Breast epithelium (tissue), 4 donors: ENCODE measurements around the gene MAP4K1. TPM values are rescaled to one million over a fixed set of nuclear protein-coding genes. Genes with fewer than 3 reads are reported as not detected.

Experiments used
- DNase-seq, 2 donors: peaks; one replicate each; pipeline ENCODE4 v3.0.0-alpha.2; 2019; ENCODE audit warnings: low spot score in 2 of 2
- H3K27ac ChIP-seq, 2 donors: fragments of 200-600 bp; sonication (generic) in 1 of 2; one replicate each; pipeline ENCODE4 v1.5.1; 2016 to 2019; ENCODE audit warnings: mild to moderate bottlenecking in 1 of 2
- H3K27me3 ChIP-seq, 2 donors: fragments of 200-600 bp; sonication (generic) in 1 of 2; one replicate each; pipeline versions ENCODE4 v1.5.1 to v1.6.0; 2017 to 2019; ENCODE audit warnings: control low read depth in 1 of 2, mild to moderate bottlenecking in 1 of 2
- H3K36me3 ChIP-seq: fragments of 200-600 bp; one replicate; pipeline ENCODE4 v1.5.1; 2019
- H3K4me1 ChIP-seq, 2 donors: fragments of 200-600 bp; sonication (generic); one replicate each; pipeline ENCODE4 v1.5.1; 2016 to 2019; ENCODE audit warnings: control low read depth in 1 of 2
- H3K4me3 ChIP-seq, 3 donors: fragments of 200-600 bp; sonication (generic); 1 replicate in 2 of 3; 2 replicates in 1 of 3; pipeline ENCODE4 v1.5.1; 2016 to 2019; ENCODE audit warnings: mild to moderate bottlenecking in 3 of 3, moderate library complexity in 2 of 3
- H3K9me3 ChIP-seq, 2 donors: fragments of 200-600 bp; sonication (generic) in 1 of 2; one replicate each; pipeline ENCODE4 v1.5.1; 2016 to 2019; ENCODE audit warnings: control low read depth in 1 of 2
- POLR2A ChIP-seq: fragments of 450-650 bp; IDR thresholded peaks from one replicate; pipeline ENCODE4 v1.6.1; 2016; ENCODE audit warnings: antibody characterized with exemption, mild to moderate bottlenecking, moderate library complexity
- POLR2AphosphoS5 ChIP-seq, 3 donors: sonication (generic); formaldehyde crosslinking; IDR thresholded peaks; one replicate each; pipeline ENCODE4 v1.6.1; 2017; ENCODE audit warnings: antibody characterized with exemption in 3 of 3
- intact Hi-C: fragments of 100-400 bp; cut with DNase I; formaldehyde crosslinking; loops from one replicate; pipeline ENCODE4 v1.15.1; 2023; ENCODE audit warnings: low total_unique reads
- total RNA-seq, 3 donors: library from RNA; depleted of rRNA; stranded (reverse); fragments of >200 nt; gene quantifications; one replicate each; pipeline ENCODE4 v1.1.0, GENCODE V29; 2016
- TF ChIP-seq, protein P1 (sequence below), 3 donors: fragments of 450-650 bp; IDR thresholded peaks; one replicate each; pipeline ENCODE4 v1.5.1; 2016 to 2017; ENCODE audit warnings: antibody characterized with exemption in 3 of 3, mild to moderate bottlenecking in 3 of 3, moderate library complexity in 3 of 3

The MAP4K1 gene
- total RNA-seq, 3 donors from 2014 or later = 2.5 to 9.3 (median 3.6) TPM

DNA sequence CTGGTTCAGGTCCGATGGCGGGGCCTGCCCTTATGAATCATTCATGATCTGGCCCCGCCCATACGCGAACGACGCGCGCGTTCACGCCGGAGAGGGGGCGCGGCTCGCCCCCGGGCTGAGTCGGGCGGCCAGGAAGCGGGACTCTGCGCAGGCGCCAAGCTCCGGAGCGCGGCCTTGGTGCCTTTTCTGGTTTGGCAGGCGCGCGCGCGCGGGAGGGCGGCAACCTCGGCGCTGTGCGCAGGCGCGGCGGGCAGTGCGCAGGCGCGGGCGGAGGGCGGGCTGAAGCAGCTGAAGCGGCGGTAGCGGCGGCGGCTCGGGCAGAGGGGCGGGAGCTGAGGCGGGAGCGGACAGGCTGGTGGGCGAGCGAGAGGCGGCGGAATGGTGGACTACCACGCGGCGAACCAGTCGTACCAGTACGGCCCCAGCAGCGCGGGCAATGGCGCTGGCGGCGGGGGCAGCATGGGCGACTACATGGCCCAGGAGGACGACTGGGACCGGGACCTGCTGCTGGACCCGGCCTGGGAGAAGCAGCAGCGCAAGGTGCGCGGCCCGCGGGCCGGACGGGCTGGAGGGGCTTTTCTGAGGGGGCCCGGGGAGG lies 29.7 kb upstream of the MAP4K1 start, which contains the start of gene ACTN4:
TSS of gene ACTN4 (plus strand) at position 282 of the 598 bp plus-strand sequence. CDS start at position 379, 97 bp downstream.
- Histone ChIP-seq H3K36me3 (no peaks in the 10 kb centered on the region), H3K27me3 (no peaks in the 10 kb centered on the region), H3K9me3 (no peaks in the 10 kb centered on the region), H3K27ac (peak within 1 kb of the TSS; percentile 98 to 99), H3K4me1 (peaks cover 2 to 24% of the 10 kb centered on the region in 2 donors), H3K4me3 (peak within 1 kb of the TSS; percentile 95 to 100 (median 95))
- peak; percentile 98 to 99 for DNase-seq
- TF ChIP-seq, protein P1, sequence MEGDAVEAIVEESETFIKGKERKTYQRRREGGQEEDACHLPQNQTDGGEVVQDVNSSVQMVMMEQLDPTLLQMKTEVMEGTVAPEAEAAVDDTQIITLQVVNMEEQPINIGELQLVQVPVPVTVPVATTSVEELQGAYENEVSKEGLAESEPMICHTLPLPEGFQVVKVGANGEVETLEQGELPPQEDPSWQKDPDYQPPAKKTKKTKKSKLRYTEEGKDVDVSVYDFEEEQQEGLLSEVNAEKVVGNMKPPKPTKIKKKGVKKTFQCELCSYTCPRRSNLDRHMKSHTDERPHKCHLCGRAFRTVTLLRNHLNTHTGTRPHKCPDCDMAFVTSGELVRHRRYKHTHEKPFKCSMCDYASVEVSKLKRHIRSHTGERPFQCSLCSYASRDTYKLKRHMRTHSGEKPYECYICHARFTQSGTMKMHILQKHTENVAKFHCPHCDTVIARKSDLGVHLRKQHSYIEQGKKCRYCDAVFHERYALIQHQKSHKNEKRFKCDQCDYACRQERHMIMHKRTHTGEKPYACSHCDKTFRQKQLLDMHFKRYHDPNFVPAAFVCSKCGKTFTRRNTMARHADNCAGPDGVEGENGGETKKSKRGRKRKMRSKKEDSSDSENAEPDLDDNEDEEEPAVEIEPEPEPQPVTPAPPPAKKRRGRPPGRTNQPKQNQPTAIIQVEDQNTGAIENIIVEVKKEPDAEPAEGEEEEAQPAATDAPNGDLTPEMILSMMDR (IDR thresholded peaks at IDR 0.05) = no peak
- TF ChIP-seq POLR2AphosphoS5 (IDR thresholded peaks at IDR 0.05) (peak; percentile 88 to 98 (median 89)), POLR2A (peak; percentile 96)
- intact Hi-C loops = loop anchor here (5.0 kb wide), 1 partner anchor 200 kb away; the partner anchor contains the start of gene HNRNPL

DNA sequence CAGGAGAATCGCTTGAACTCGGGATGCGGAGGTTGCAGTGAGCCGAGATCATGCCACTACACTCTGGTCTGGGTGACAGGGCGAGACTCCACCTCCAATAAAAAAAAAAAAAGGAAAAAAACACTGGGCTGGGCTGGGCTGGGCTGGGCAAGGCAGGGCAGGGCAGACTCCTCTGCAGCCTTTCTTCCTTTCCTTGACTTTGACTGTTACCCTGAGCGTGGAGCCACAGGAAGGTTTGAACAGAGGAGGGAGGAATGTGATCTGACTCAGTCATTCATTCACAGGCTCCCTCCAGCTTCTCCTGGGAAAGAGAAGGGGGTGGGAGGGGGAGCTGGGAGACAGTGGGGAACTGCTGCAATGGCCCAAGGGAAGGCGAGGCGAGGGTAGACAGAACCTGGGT lies 27.0 kb upstream of the MAP4K1 start:
- no peak for TF ChIP-seq POLR2AphosphoS5 (IDR thresholded peaks at IDR 0.05)
- TF ChIP-seq, protein P1 (IDR thresholded peaks at IDR 0.05) = no peak
- no peak for TF ChIP-seq POLR2A
- Histone ChIP-seq H3K4me1 (peaks cover 0 to 5% of the 10 kb centered on the region in 2 donors), H3K36me3 (no peaks in the 10 kb centered on the region), H3K27ac (no peak overlapping the region), H3K4me3 (no peak overlapping the region), H3K27me3 (no peaks in the 10 kb centered on the region), H3K9me3 (no peaks in the 10 kb centered on the region)
- DNase-seq = no peak
- intact Hi-C loops = loop anchor here (5.0 kb wide), 1 partner anchor 203 kb away; the partner anchor contains the start of gene HNRNPL

DNA sequence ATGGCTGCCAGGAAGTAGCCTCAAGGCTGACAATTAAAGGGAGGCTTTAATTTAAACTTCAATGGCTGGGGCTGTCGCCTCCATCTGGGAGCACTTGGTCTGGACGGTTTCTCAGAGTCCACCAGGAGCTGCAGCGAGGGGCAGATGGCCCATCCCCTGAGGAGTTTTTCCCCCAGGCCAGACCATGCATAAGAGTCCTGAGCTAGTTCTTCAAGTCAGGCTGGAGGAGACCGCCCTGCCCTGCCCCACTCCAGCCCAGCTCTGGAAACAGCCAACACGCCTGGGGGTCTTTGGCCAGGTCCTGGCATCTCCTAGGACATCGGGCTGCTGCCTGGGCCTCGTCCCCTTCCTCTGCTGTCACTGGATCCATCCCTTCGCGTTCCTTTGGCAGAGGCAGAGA lies 24.4 kb upstream of the MAP4K1 start:
- H3K27ac ChIP-seq = no peak overlapping the region
- no peaks in the 10 kb centered on the region for H3K27me3 ChIP-seq
- H3K36me3 ChIP-seq = no peaks in the 10 kb centered on the region
- no peak for TF ChIP-seq POLR2A
- TF ChIP-seq POLR2AphosphoS5 (IDR thresholded peaks at IDR 0.05) = no peak
- TF ChIP-seq, protein P1 (IDR thresholded peaks at IDR 0.05) = no peak
- intact Hi-C loops = no loop called here
- no peak overlapping the region for H3K4me3 ChIP-seq
- no peak for DNase-seq
- no peaks in the 10 kb centered on the region for H3K9me3 ChIP-seq
- H3K4me1 ChIP-seq = no peaks in the 10 kb centered on the region

DNA sequence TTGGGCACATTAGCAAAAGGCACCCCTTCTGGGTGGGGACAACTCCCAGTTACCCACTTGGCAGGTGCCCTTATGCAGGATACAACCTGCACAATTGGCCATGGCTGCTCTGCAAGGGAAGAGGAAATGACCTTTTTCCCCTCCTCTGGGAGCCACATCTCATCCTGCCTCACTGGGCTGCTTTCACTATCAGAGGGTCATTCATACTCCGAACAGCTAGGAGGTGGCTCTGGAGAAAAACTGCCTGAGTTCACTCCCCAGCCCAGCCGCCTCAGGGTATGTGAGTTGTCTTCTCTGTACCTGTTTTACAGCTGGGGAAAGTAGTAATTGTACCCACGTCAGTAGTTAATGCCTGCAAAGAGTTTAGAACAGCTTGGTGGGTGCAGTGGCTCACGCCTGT lies 22.6 kb upstream of the MAP4K1 start:
- no peaks in the 10 kb centered on the region for H3K4me1 ChIP-seq
- intact Hi-C loops = no loop called here

DNA sequence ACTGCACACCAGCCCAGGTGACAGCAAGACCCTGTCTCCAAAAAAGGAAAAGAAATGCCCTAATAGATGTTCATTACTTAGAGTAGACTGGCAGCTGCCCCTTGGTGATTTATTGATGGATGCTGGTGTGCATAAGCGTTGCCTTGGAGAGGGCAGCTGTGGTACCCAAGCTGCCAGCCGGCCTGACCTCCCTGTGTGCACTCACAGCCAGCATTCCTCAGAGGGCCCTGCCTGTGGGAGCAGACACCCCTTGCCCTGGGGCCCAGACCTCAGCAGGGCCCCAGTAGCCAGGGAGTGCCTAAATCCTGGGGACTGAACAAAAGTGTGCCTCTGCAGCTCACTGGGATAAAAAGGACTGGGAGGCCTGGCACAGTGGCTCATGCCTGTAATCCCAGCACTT lies 21.9 kb upstream of the MAP4K1 start:
- Histone ChIP-seq H3K9me3 (no peaks in the 10 kb centered on the region), H3K27ac (no peak overlapping the region), H3K4me1 (peaks cover 0 to 4% of the 10 kb centered on the region in 2 donors), H3K27me3 (no peaks in the 10 kb centered on the region), H3K4me3 (no peak overlapping the region), H3K36me3 (no peaks in the 10 kb centered on the region)
- TF ChIP-seq, protein P1 (IDR thresholded peaks at IDR 0.05) = no peak
- no peak for TF ChIP-seq POLR2AphosphoS5 (IDR thresholded peaks at IDR 0.05)
- TF ChIP-seq POLR2A = no peak
- no peak for DNase-seq
- intact Hi-C loops = no loop called here

More for the DNA sequence above, 22.6 kb upstream of the MAP4K1 start:
- no peak for TF ChIP-seq POLR2A
- no peak for TF ChIP-seq POLR2AphosphoS5 (IDR thresholded peaks at IDR 0.05)
- TF ChIP-seq, protein P1 (IDR thresholded peaks at IDR 0.05) = no peak
- no peak for DNase-seq
- Histone ChIP-seq H3K4me3 (peak overlapping the region in 1 of 3 donors; percentile 25), H3K36me3 (no peaks in the 10 kb centered on the region), H3K9me3 (no peaks in the 10 kb centered on the region), H3K27me3 (no peaks in the 10 kb centered on the region), H3K27ac (peak overlapping the region in 1 of 2 donors; percentile 48)
